ENCODE measurements around the gene TXNDC17. TPM values are rescaled to one million over a fixed set of nuclear protein-coding genes. Genes with fewer than 3 reads are reported as not detected.

The TXNDC17 gene
- total RNA-seq, 1 experiment from 2014 or later, result 151 TPM

GRCh38 chr17:6602141-6602540, 38.7 kb upstream of the TXNDC17 start (continued):
- no peak for TF ChIP-seq ARID4B (CRISPR knock-in tag; IDR thresholded peaks at IDR 0.05; ENCODE audit: borderline replicate concordance)
- no peak for TF ChIP-seq ZNF396 (CRISPR knock-in tag; IDR thresholded peaks at IDR 0.05; ENCODE audit: borderline replicate concordance)
- TF ChIP-seq AFF4 (CRISPR knock-in tag; IDR thresholded peaks at IDR 0.05; ENCODE audit: borderline replicate concordance), result no peak
- no peak for TF ChIP-seq NFE2L1 (CRISPR knock-in tag; IDR thresholded peaks at IDR 0.05)
- no peak for TF ChIP-seq ELF4 (CRISPR knock-in tag; IDR thresholded peaks at IDR 0.05; ENCODE audit: low read depth)

- H3K4me3 Mint-ChIP-seq, result no peak overlapping the region
Observed at GRCh38 chr17:6603744-6604325, 37.0 kb upstream of the TXNDC17 start.

More at GRCh38 chr17:6603744-6604325, 37.0 kb upstream of the TXNDC17 start:
- no peaks in the 10 kb centered on the region for H3K9me3 Mint-ChIP-seq
- POLR2A ChIA-PET, result no interaction called here
- TF ChIP-seq ATF3 (CRISPR knock-in tag; conservative IDR thresholded peaks at IDR 0.05), result no peak
- no peak for TF ChIP-seq ATF1 (CRISPR knock-in tag; IDR thresholded peaks at IDR 0.05)
- TF ChIP-seq ZNF121 (CRISPR knock-in tag; IDR thresholded peaks at IDR 0.05), result no peak
- TF ChIP-seq TEAD1 (CRISPR knock-in tag; IDR thresholded peaks at IDR 0.05), result no peak
- TF ChIP-seq ZMAT4 (CRISPR knock-in tag; IDR thresholded peaks at IDR 0.05), result no peak
- no peak for TF ChIP-seq CREM (CRISPR knock-in tag; IDR thresholded peaks at IDR 0.05)
- TF ChIP-seq FOXP1 (CRISPR knock-in tag; IDR thresholded peaks at IDR 0.05; ENCODE audit: borderline replicate concordance), result no peak
- TF ChIP-seq TCF7 (CRISPR knock-in tag; IDR thresholded peaks at IDR 0.05; ENCODE audit: low read depth), result no peak
- TF ChIP-seq FOXP4 (CRISPR knock-in tag; IDR thresholded peaks at IDR 0.05), result no peak
- no peak for TF ChIP-seq HMGXB4 (CRISPR knock-in tag; IDR thresholded peaks at IDR 0.05)
- TF ChIP-seq ZNF423 (CRISPR knock-in tag; IDR thresholded peaks at IDR 0.05), result no peak
- no peak for TF ChIP-seq PRDM15 (CRISPR knock-in tag; IDR thresholded peaks at IDR 0.05)
- DNase-seq (ENCODE audit: low spot score) (no peak), ATAC-seq (no peak)
- peaks cover 35% of the 10 kb centered on the region for H3K36me3 Mint-ChIP-seq
- CTCF ChIA-PET, result no interaction called here
- H3K4me1 Mint-ChIP-seq, result no peaks in the 10 kb centered on the region
- no peak overlapping the region for H3K27ac Mint-ChIP-seq
- H3K27me3 Mint-ChIP-seq (ENCODE audit: low read depth), result no peaks in the 10 kb centered on the region
